ENCODE results near the gene CDH5. TPM values are rescaled to one million over a fixed set of nuclear protein-coding genes. Genes with fewer than 3 reads are reported as not detected.

Gene CDH5
- total RNA-seq, 1 experiment from 2014 or later: 1.8 TPM

Other genes with a start within 250 kb of the CDH5 start
- gene BEAN1, start 60.6 kb downstream of the CDH5 start, total RNA-seq (2014; rRNA removed; shearing (Covaris generic); ENCODE audit: low replicate concordance): 0.56 TPM in 1 of 2 replicates, not detected in the other
- 19.6 and 20.4 TPM in 2 replicates for gene TK2, start 183.4 kb downstream of the CDH5 start, total RNA-seq (2014; rRNA removed; shearing (Covaris generic); ENCODE audit: low replicate concordance)
- 37.2 and 46.1 TPM in 2 replicates for gene CKLF, start 185.9 kb downstream of the CDH5 start, total RNA-seq (2014; rRNA removed; shearing (Covaris generic); ENCODE audit: low replicate concordance)
- gene CMTM1, start 199.7 kb downstream of the CDH5 start, total RNA-seq (2014; rRNA removed; shearing (Covaris generic); ENCODE audit: low replicate concordance): 4.1 TPM in 1 of 2 replicates, not detected in the other
- not detected in 2 replicates for gene CMTM2, start 212.8 kb downstream of the CDH5 start, total RNA-seq (2014; rRNA removed; shearing (Covaris generic); ENCODE audit: low replicate concordance)
- gene CMTM3, start 238.0 kb downstream of the CDH5 start, total RNA-seq (2014; rRNA removed; shearing (Covaris generic); ENCODE audit: low replicate concordance): 17.3 and 27.6 TPM in 2 replicates